Putamen (tissue), 1 donor: ENCODE measurements around the gene FANK1.
"Not testable (repeated sequence)": the region's sequence is repeated elsewhere in the genome, so short reads cannot be mapped to it uniquely, and the experiment has no call there.

Experiments used
- DNase-seq: peaks from one replicate; pipeline ENCODE4 v3.0.0-alpha.2; 2016; ENCODE audit warnings: low spot score

The FANK1 gene

DNA sequence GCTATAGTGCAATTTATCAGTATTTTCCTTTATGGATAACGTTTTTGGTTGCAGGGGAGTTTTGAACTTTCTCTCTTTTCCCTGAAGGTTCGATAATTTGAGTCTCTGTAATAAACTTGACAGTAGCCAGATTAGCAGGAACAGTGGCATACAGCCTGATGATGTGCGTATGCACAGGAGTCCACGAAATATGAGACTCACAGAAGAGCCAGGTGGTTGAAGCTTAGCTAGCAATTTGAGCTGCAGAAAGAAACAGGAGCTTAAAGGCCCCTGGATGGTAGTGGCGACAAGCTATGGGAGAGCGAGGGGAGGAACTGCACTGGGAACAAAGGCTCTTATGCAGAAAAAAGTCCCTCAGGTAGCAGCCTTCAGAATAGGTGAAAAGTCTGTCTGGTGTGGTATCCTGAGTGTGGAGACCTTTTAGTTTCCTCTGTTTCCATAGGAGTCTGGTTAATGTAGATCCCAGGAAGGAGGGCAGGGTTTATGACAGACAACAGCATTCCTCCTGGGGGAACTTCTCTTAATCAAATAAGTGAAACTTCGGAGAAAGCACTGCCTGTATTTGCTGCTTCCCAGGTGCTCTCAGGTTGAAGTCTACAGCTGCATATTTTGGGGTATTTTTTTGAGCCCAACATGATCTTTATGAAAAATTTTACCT, 32.7 kb downstream of the FANK1 start:
- no peak for DNase-seq

- DNase-seq = no peak
Measured at GRCh38 chr10:125929618-125930017, 33.3 kb downstream of the FANK1 start.

DNA sequence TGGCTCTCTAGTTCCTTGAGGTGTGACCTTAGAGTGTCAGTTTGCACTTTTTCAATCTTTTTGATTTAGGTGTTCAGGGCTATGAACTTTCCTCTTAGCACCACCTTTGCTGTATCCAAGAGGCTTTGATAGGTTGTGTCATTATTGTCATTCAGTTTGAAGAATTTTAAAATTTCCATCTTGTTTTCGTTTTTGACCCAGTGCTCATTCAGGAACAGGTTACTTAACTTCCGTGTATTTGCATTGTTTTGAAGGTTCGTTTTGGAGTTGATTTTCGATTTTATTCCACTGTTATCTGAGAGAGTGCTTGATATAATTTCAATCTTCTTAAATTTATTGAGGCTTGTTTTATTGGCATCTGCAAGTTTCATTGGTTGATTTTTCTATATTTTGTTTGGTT, 37.3 kb downstream of the FANK1 start:
- no peak for DNase-seq

- DNase-seq = no peak
Measured at GRCh38 chr10:125936331-125936730, 40.0 kb downstream of the FANK1 start.

DNA sequence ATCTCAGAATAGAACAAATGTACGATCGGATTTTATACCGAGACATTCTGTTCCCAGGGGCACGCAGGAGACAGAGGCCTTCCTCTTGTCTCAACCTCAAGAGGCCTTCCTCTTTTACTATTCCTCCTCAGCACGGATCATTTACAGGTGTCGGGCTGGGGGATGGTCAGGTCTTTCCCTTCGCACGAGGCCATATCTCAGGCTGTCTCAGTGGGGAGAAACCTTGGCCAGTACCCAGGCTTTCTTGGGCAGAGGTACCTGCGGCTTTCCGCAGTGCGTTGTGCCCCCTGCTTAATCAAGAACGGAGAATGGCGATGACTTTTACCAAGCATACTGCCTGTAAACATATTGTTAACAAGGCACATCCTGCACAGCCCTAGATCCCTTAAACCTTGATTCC, 44.2 kb downstream of the FANK1 start:
- no peak for DNase-seq

- DNase-seq = no peak
Measured at GRCh38 chr10:125951290-125951689, 54.9 kb downstream of the FANK1 start.

DNA sequence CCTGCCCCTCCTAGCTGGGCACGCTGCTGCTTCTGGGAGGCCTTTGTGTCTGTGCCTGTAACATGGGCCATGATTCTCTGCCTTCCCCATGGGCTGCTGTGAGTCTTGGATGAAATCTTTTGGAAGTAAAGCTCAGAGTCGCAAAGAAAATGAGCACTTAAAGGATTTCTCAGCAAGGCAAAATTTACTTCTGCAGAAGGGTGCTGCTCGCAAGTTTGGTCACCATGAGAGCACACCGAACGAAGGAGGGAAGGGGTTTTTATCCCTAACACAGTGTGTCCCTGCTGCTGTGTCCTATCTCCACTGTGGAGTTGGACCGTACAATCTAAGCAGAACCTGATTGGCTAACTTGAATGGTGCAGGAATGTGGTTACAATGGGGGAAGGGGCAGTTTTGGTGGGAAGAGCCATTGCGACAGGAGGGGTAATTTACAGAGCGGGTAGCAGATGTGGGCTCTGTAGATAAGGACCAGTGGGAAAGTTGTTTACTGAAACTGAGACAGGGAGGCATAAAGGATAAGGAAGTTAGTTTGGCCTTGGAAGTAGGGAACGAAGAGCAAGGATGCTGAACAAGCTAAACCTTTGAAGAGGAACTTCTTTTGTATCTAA, 57.5 kb downstream of the FANK1 start:
- no peak for DNase-seq

DNA sequence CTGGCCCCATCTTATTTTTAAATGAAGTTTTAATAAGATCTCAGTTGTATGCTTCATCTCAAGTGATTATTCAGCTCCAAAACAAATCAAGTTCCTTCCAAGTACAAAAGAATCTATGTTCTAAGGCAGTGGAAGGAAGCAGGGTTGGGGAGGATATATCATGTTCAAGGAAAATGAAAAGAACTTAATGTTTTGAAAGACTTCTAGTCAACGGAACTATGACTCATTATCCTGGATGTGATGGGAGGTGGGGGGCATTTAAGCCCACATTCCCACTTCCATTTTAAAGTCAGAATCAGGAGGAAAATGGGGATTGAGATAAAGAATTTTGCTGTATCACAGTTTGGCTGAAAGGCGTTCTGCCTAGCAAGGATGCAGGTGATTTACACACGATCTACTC, 59.4 kb downstream of the FANK1 start:
- no peak for DNase-seq

GRCh38 chr10:125961743-125962142, 65.4 kb downstream of the FANK1 start:
- no peak for DNase-seq

DNA sequence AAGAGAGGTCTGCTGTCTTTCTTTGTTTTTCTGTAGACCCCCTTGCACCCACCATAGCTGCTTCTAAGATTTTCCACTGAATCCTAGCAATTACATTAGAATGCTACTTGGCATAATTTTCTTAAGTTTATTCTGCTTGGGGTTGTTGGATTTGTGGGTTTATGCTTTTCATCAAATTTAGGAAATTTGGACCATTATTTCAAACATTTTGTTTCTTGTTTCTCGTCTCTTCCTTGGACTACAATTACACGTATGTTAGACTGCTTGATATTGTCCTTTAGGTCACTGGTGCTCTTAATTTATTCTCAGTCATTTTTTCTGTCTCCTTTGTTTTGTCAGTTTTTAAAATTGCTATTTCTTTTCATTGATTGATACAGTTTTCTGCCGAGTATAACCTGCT, 65.8 kb downstream of the FANK1 start:
- DNase-seq = no peak

- DNase-seq = no peak
Measured at GRCh38 chr10:125964558-125964957, 68.2 kb downstream of the FANK1 start.

DNA sequence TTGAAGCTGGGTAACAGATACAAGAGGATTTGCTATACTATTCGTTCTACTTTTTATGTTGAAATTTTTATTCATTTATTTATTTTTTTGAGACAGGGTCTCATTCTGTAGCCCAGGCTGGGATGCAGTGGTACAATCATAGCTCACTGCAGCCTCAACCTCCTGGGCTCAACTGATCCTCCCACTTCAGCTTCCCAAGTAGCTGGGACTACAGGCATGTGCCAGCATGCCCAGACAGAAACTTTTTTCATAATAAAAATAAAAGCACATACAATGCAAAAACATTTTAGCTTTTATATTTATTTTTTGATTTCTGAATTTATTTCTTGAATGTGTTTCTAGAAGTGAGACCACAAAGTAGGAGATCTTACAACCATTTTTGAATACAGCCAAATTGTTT, 71.2 kb downstream of the FANK1 start:
- DNase-seq = no peak

GRCh38 chr10:125970077-125970630, 73.8 kb downstream of the FANK1 start:
- DNase-seq = not testable (repeated sequence)

DNA sequence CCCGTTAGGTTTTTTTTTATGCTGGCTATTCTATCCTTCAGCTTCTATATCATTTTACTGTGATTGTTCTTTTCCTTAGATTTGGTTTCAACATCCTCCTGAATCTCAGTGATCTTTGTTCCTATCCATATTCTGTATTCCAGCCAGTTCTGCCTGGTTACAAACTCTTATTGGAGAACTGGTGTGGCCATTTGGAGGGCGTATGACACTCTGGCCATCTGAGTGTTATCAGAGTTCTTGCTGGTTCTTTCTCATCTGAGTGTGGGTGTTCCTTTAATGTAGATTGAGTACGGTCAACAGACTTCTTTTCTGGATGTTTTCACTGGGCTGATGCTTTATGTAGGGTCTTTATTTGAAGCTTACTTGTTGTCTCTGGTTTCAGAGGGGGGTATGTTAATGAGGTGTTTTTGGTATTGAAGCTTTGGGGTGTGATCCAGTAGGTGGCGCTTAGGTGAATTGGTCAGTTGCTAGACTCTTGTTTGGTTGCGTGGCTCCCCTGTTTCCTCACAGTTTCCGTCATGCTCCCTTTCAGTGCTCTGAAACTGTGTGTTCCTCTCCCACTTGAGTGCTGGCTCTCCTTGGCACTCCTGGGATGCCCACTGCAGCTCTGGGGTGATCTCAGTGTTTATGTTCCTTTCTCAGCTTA, 80.7 kb downstream of the FANK1 start:
- no peak for DNase-seq

DNA sequence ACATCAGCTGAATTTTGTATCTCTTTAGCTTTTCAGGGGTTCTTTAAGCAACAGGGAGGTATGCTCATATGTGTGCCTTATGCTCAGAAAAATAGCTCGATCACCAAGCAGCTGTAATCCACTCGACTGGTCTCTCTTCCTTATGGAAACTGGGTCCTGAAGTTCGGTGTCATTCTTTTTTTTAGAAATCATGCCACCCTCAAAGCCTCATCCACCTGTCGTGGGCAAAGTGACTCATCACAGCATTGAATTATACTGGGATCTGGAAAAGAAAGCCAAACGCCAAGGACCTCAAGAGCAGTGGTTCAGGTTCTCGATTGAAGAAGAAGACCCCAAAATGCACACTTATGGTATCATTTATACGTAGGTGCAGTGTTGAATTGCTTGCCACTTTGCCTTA, 83.6 kb downstream of the FANK1 start:
- DNase-seq = no peak

- DNase-seq = no peak
Measured at GRCh38 chr10:125980521-125981035, 84.2 kb downstream of the FANK1 start.

DNA sequence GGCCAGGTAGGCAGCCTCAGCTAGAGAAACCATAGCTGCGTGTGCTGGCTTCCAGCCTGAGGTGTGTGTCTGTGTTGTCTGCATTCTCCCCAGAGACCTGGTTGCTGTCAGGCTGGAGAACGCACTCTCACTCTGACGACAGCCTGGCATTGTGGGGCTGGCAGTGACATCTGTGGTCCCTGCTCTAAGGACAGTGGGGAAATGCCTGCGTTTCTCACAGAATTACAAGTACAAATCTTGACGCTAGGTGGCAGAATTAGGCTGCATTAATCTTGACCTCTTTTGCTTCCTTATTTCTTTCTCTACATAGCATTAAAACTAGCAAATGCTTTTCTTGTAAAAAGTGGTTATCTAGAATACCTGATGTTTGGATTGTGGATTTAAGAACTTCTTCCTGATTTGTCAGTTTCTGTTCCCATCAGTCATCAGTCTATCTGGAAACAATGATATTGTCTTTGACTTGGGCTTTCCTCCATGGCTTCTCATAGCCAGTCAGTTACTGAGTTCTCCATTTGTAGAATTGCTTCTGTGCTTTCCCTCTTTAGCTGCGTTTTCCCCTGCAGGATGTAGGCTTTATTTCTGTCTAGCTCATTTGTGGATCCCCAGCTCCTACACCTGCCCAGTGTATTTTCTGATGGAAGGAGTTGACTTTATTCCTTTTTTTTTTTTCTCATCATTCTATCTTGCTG, 86.0 kb downstream of the FANK1 start:
- peak; percentile 66 for DNase-seq

- no peak for DNase-seq
Measured at GRCh38 chr10:125983161-125983560, 86.8 kb downstream of the FANK1 start.

DNA sequence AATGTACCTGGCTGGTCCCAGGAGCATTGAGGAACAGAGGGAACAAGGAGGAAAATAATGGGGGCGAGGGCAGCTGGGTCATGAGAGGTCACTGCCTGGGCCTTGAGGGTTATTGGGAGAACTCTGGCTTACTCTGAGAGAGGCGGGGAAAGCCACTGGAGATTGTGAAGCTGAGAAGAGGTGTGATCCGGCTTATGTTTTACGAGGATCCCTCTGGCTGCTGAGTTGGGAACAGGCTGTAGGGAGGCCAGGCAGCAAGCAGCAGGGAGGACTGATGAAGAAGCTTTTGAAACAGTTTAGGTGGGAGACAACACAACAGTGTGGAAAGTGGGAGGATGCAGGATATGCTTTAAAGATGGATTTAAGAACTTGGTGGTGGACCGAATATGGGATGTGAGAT, 87.3 kb downstream of the FANK1 start:
- DNase-seq = no peak

DNA sequence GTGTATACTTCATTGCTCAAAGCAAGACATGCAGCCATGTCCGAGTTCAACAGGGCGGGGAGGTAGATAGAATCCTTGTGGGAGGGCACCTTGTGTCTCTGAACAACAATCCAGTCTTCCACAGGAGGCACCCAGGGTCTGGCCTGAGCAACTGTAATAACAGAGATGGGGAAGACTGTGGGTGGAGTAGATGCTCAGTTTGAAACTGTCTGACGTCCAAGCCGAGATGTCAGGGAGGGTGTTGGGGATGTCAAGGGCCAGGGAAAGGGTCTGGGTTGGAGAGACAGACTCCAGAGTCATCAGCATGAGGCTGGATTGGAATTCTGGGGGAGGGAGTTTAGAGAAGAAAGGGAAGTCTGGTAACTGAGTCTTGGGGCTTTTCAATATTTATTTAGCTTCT, 88.0 kb downstream of the FANK1 start:
- no peak for DNase-seq

DNA sequence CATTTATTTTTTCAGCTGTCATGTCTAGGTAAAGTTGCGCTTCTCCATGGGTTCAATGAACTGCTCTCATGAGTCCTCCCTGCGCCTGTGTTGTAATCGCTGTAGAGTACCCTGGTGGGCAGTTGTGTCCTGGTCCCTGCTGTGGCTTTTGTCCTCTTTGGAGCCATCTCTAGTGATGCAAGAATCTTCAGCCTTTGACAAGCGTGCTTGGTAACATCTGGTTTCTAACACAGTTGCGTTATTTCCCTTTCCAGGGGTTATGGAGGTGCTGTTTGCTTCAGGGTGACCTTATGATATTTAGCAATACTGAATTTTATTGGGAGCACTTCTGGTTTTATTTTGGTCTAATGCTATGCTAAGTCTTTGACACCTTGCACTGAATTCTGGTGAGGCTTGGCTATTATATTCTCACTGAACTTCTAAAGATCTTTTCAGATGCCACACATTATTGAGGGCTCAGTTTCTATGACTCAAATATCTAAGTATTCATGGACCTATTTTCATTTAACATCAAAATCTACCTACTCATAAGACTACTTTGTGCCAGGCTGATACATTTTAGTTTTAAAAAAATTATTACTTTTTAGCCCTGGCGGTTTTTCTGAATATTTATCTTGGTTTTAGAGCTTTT, 88.6 kb downstream of the FANK1 start:
- DNase-seq = no peak
